HL-60 (cell line): ENCODE measurements around the gene MME.

Experiments used
- GABPA ChIP-seq: IDR thresholded peaks from 2 replicates; pipeline ENCODE4 v1.6.1; 2012; ENCODE audit warnings: low read depth
- POLR2AphosphoS5 ChIP-seq: IDR thresholded peaks from 2 replicates; pipeline ENCODE4 v1.6.1; 2012; ENCODE audit warnings: low read depth
- SPI1 ChIP-seq: IDR thresholded peaks from 2 replicates; pipeline ENCODE4 v1.6.1; 2012; ENCODE audit warnings: low read depth, mild to moderate bottlenecking, borderline replicate concordance
- TF ChIP-seq, protein P1 (sequence below): IDR thresholded peaks from one replicate; pipeline ENCODE4 v1.5.1; 2011; ENCODE audit warnings: low read length, control low read depth, inconsistent platforms; ENCODE audit not compliant: insufficient read depth
- TF ChIP-seq, protein P2 (sequence below): IDR thresholded peaks from 2 replicates; pipeline ENCODE4 v1.6.1; 2012; ENCODE audit warnings: low read depth; ENCODE audit not compliant: insufficient replicate concordance

DNA sequence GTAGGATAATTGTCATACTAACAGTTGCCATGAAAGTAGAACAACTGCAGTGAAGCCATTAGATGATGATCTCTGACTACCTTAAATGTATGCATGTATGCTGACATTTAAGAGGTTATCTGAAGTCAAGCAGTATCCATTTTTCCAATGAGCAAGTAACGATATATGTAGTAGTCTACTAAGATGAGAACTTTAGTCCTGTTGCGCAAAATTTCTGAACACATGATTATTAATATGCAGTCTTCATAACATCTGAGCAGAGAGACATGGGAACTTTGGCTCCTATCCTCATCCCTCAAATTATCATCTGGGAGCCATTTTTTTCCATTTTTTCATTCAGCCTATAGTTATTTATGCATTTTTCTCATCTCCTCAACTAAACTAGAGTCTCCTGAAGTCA, 79.2 kb downstream of the MME start:
- TF ChIP-seq, protein P1, sequence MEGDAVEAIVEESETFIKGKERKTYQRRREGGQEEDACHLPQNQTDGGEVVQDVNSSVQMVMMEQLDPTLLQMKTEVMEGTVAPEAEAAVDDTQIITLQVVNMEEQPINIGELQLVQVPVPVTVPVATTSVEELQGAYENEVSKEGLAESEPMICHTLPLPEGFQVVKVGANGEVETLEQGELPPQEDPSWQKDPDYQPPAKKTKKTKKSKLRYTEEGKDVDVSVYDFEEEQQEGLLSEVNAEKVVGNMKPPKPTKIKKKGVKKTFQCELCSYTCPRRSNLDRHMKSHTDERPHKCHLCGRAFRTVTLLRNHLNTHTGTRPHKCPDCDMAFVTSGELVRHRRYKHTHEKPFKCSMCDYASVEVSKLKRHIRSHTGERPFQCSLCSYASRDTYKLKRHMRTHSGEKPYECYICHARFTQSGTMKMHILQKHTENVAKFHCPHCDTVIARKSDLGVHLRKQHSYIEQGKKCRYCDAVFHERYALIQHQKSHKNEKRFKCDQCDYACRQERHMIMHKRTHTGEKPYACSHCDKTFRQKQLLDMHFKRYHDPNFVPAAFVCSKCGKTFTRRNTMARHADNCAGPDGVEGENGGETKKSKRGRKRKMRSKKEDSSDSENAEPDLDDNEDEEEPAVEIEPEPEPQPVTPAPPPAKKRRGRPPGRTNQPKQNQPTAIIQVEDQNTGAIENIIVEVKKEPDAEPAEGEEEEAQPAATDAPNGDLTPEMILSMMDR = no peak
- TF ChIP-seq, protein P2, sequence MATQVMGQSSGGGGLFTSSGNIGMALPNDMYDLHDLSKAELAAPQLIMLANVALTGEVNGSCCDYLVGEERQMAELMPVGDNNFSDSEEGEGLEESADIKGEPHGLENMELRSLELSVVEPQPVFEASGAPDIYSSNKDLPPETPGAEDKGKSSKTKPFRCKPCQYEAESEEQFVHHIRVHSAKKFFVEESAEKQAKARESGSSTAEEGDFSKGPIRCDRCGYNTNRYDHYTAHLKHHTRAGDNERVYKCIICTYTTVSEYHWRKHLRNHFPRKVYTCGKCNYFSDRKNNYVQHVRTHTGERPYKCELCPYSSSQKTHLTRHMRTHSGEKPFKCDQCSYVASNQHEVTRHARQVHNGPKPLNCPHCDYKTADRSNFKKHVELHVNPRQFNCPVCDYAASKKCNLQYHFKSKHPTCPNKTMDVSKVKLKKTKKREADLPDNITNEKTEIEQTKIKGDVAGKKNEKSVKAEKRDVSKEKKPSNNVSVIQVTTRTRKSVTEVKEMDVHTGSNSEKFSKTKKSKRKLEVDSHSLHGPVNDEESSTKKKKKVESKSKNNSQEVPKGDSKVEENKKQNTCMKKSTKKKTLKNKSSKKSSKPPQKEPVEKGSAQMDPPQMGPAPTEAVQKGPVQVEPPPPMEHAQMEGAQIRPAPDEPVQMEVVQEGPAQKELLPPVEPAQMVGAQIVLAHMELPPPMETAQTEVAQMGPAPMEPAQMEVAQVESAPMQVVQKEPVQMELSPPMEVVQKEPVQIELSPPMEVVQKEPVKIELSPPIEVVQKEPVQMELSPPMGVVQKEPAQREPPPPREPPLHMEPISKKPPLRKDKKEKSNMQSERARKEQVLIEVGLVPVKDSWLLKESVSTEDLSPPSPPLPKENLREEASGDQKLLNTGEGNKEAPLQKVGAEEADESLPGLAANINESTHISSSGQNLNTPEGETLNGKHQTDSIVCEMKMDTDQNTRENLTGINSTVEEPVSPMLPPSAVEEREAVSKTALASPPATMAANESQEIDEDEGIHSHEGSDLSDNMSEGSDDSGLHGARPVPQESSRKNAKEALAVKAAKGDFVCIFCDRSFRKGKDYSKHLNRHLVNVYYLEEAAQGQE = no peak
- TF ChIP-seq POLR2AphosphoS5 (no peak), GABPA (no peak), SPI1 (no peak)
